GM19043 (cell line): ENCODE data around the gene NPAS3.

Experiments
- ATAC-seq: cut with Tn5 transposase; IDR thresholded peaks from one replicate; pipeline ENCODE4 v1.9.1; 2021; ENCODE audit warnings: low read depth; ENCODE audit not compliant: unreplicated experiment

NPAS3 gene

GRCh38 chr14:33404964-33405574, 466.4 kb downstream of the NPAS3 start:
- ATAC-seq = no peak

GRCh38 chr14:33406766-33407165, 468.1 kb downstream of the NPAS3 start:
- no peak for ATAC-seq

GRCh38 chr14:33408291-33408690, 469.6 kb downstream of the NPAS3 start:
- no peak for ATAC-seq

- ATAC-seq = no peak
Observed at GRCh38 chr14:33412450-33412849, 473.8 kb downstream of the NPAS3 start.

GRCh38 chr14:33413381-33413780, 474.7 kb downstream of the NPAS3 start:
- no peak for ATAC-seq

GRCh38 chr14:33414041-33414440, 475.4 kb downstream of the NPAS3 start:
- ATAC-seq = no peak

- ATAC-seq = no peak
Observed at GRCh38 chr14:33420051-33420627, 481.5 kb downstream of the NPAS3 start.

- ATAC-seq = no peak
Observed at GRCh38 chr14:33430414-33431035, 491.8 kb downstream of the NPAS3 start.

GRCh38 chr14:33432407-33433023, 493.8 kb downstream of the NPAS3 start:
- no peak for ATAC-seq

- no peak for ATAC-seq
Observed at GRCh38 chr14:33433396-33433795, 494.7 kb downstream of the NPAS3 start.

GRCh38 chr14:33435911-33436689, 497.4 kb downstream of the NPAS3 start:
- ATAC-seq = no peak

GRCh38 chr14:33441633-33442032, 503.0 kb downstream of the NPAS3 start:
- ATAC-seq = no peak

GRCh38 chr14:33444136-33444535, 505.5 kb downstream of the NPAS3 start:
- ATAC-seq = no peak

- no peak for ATAC-seq
Observed at GRCh38 chr14:33449268-33449667, 510.6 kb downstream of the NPAS3 start.

- ATAC-seq = no peak
Observed at GRCh38 chr14:33449703-33450395, 511.2 kb downstream of the NPAS3 start.

GRCh38 chr14:33450416-33450815, 511.7 kb downstream of the NPAS3 start:
- ATAC-seq = no peak

GRCh38 chr14:33451211-33451610, 512.5 kb downstream of the NPAS3 start:
- ATAC-seq = no peak

GRCh38 chr14:33452995-33453394, 514.3 kb downstream of the NPAS3 start:
- no peak for ATAC-seq

GRCh38 chr14:33454022-33454595, 515.4 kb downstream of the NPAS3 start:
- no peak for ATAC-seq

- ATAC-seq = no peak
Observed at GRCh38 chr14:33454707-33455106, 516.0 kb downstream of the NPAS3 start.
